Activated CD4-positive, CD25-positive, alpha-beta regulatory T cell treated with anti-CD3 and anti-CD28 coated beads, Interleukin-2, amount 50 U/mL, for 16 hours (primary cell): ENCODE data around the gene ADRM1.

Experiments used
- DNase-seq: peaks from one replicate; pipeline ENCODE4 v3.0.0-alpha.2; 2020; ENCODE audit warnings: low read depth, low spot score

Gene ADRM1

GRCh38 chr20:62311832-62312661 lies 9.2 kb downstream of the ADRM1 start:
- no peak for DNase-seq

GRCh38 chr20:62312662-62312977 lies 9.8 kb downstream of the ADRM1 start:
- no peak for DNase-seq

GRCh38 chr20:62313021-62313420 lies 10.2 kb downstream of the ADRM1 start:
- no peak for DNase-seq

- no peak for DNase-seq
Observed at GRCh38 chr20:62313460-62314338, 10.9 kb downstream of the ADRM1 start.

GRCh38 chr20:62314339-62314638 lies 11.5 kb downstream of the ADRM1 start:
- DNase-seq: no peak

- DNase-seq: no peak
Observed at GRCh38 chr20:62314711-62315302, 12.0 kb downstream of the ADRM1 start.

- DNase-seq: no peak
Observed at GRCh38 chr20:62315773-62316172, 13.0 kb downstream of the ADRM1 start.

- DNase-seq: no peak
Observed at GRCh38 chr20:62316331-62317166, 13.8 kb downstream of the ADRM1 start.

- no peak for DNase-seq
Observed at GRCh38 chr20:62317167-62317655, 14.4 kb downstream of the ADRM1 start.

GRCh38 chr20:62318400-62319345 lies 15.9 kb downstream of the ADRM1 start:
- no peak for DNase-seq

GRCh38 chr20:62319346-62319909 lies 16.6 kb downstream of the ADRM1 start:
- DNase-seq: no peak

GRCh38 chr20:62320581-62321354 lies 18.0 kb downstream of the ADRM1 start:
- DNase-seq: no peak

- DNase-seq: no peak
Observed at GRCh38 chr20:62321521-62321948, 18.7 kb downstream of the ADRM1 start.

GRCh38 chr20:62321975-62322374 lies 19.2 kb downstream of the ADRM1 start:
- no peak for DNase-seq

GRCh38 chr20:62322492-62323041 lies 19.8 kb downstream of the ADRM1 start:
- DNase-seq: no peak

GRCh38 chr20:62323146-62323979 lies 20.6 kb downstream of the ADRM1 start:
- no peak for DNase-seq

- DNase-seq: no peak
Observed at GRCh38 chr20:62323980-62324906, 21.4 kb downstream of the ADRM1 start.
